Tibial nerve (tissue), 3 donors: Measurements from ENCODE around the gene CFAP57.

Experiments used
- POLR2A ChIP-seq, 2 donors: fragments of 450-650 bp; IDR thresholded peaks; one replicate each; pipeline ENCODE4 v1.6.1; 2017; ENCODE audit warnings: antibody characterized with exemption in 2 of 2, mild to moderate bottlenecking in 2 of 2, moderate library complexity in 2 of 2
- TF ChIP-seq, protein P1 (sequence below), 5 experiments: fragments of 200-600 bp in 3 of 5; fragments of 450-650 bp in 2 of 5; sonication (generic) in 3 of 5; IDR thresholded peaks; one replicate each; pipeline ENCODE4 v1.5.1; 2016 to 2019; ENCODE audit warnings: antibody characterized with exemption in 5 of 5, mild to moderate bottlenecking in 3 of 5, moderate library complexity in 2 of 5

DNA sequence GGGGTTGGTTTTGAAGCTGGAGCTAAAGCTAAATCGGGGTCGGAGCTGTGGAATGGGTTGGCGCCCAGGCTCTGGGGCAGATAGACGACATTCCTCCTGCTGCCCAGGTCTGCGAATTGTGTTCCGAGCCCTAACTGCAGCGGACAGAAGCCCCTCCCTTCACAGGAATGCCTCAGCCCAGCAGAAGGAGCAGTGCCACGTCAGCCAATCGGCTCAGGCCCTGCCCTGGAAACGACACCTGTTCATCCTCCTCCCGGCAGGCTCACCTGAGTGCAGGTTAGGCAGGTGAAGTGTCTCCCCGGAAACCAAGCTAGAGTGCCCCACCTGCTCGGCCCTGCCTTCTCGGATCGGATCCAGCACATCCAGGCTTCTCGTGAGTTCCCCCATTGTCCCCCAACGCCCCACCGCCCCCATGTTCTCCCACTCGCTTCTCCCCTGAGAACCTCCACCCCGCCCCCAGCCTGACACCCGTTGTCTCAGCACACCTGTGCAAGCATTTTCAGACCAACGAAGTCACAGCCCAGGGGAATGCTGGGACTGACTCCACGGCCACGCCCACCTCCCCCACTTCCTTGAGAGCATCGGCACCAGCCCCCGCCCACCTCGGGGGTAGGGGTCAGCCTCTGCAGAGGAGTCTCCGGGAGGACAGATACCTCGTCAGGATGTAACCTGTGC lies 98.4 kb downstream of the CFAP57 start:
- no peak for TF ChIP-seq POLR2A (IDR thresholded peaks at IDR 0.05)
- TF ChIP-seq, protein P1, sequence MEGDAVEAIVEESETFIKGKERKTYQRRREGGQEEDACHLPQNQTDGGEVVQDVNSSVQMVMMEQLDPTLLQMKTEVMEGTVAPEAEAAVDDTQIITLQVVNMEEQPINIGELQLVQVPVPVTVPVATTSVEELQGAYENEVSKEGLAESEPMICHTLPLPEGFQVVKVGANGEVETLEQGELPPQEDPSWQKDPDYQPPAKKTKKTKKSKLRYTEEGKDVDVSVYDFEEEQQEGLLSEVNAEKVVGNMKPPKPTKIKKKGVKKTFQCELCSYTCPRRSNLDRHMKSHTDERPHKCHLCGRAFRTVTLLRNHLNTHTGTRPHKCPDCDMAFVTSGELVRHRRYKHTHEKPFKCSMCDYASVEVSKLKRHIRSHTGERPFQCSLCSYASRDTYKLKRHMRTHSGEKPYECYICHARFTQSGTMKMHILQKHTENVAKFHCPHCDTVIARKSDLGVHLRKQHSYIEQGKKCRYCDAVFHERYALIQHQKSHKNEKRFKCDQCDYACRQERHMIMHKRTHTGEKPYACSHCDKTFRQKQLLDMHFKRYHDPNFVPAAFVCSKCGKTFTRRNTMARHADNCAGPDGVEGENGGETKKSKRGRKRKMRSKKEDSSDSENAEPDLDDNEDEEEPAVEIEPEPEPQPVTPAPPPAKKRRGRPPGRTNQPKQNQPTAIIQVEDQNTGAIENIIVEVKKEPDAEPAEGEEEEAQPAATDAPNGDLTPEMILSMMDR (IDR thresholded peaks at IDR 0.05) = no peak
